SJCRH30 (cell line): ENCODE data around the gene EYA3. TPM values are rescaled to one million over a fixed set of nuclear protein-coding genes. Genes with fewer than 3 reads are reported as not detected.

Experiments
- DNase-seq, 2 experiments: peaks; one replicate each; pipeline ENCODE4 v3.0.0-alpha.2; 2015 to 2020
- H3K27ac ChIP-seq: fragments of 250-450 bp; sonication (Bioruptor Pico); 2 replicates; pipeline ENCODE4 v1.5.1; 2020; ENCODE audit warnings: mild to moderate bottlenecking, moderate library complexity
- H3K27me3 ChIP-seq: fragments of 250-450 bp; sonication (Bioruptor Pico); 2 replicates; pipeline ENCODE4 v1.5.1; 2020; ENCODE audit warnings: mild to moderate bottlenecking, moderate library complexity
- H3K36me3 ChIP-seq: fragments of 250-450 bp; sonication (Bioruptor Pico); 2 replicates; pipeline ENCODE4 v1.5.1; 2020; ENCODE audit warnings: mild to moderate bottlenecking, moderate library complexity
- H3K4me1 ChIP-seq: fragments of 250-450 bp; sonication (Bioruptor Pico); 2 replicates; pipeline ENCODE4 v1.5.1; 2020; ENCODE audit warnings: mild to moderate bottlenecking, moderate library complexity
- H3K4me3 ChIP-seq: fragments of 250-450 bp; sonication (Bioruptor Pico); 2 replicates; pipeline ENCODE4 v1.5.1; 2020; ENCODE audit warnings: mild to moderate bottlenecking, moderate library complexity
- H3K9me3 ChIP-seq: fragments of 250-450 bp; sonication (Bioruptor Pico); replicated peaks from 2 replicates; pipeline ENCODE4 v1.5.1; 2020; ENCODE audit warnings: mild to moderate bottlenecking, moderate library complexity
- total RNA-seq: library from RNA; depleted of rRNA; stranded (reverse); fragments of >200 nt; shearing (Covaris generic); gene quantifications from 2 replicates; pipeline ENCODE4 v1.2.3, GENCODE V29; 2014

Gene EYA3
- total RNA-seq, 1 experiment from 2014 or later = 40.0 TPM

- no peaks in the 10 kb centered on the region for H3K9me3 ChIP-seq
- peaks cover 6% of the 10 kb centered on the region for H3K36me3 ChIP-seq
- DNase-seq = no peak
- H3K4me1 ChIP-seq = peaks cover 3% of the 10 kb centered on the region; the same call in 1 of the 2 replicates
- no peak overlapping the region for H3K27ac ChIP-seq
- no peak overlapping the region for H3K4me3 ChIP-seq
- H3K27me3 ChIP-seq = no peaks in the 10 kb centered on the region
Measured at GRCh38 chr1:28070725-28071593, 17.5 kb downstream of the EYA3 start.

- no peak for DNase-seq
- Histone ChIP-seq H3K9me3 (no peaks in the 10 kb centered on the region), H3K36me3 (peaks cover 6% of the 10 kb centered on the region; the same call in 1 of the 2 replicates), H3K27me3 (no peaks in the 10 kb centered on the region), H3K4me1 (peaks cover 3% of the 10 kb centered on the region; the same call in 1 of the 2 replicates), H3K4me3 (no peak overlapping the region), H3K27ac (no peak overlapping the region)
Measured at GRCh38 chr1:28067523-28068090, 20.8 kb downstream of the EYA3 start.

- H3K4me3 ChIP-seq = no peak overlapping the region
- H3K36me3 ChIP-seq = peaks cover 6% of the 10 kb centered on the region; the same call in 1 of the 2 replicates
- no peaks in the 10 kb centered on the region for H3K27me3 ChIP-seq
- no peak overlapping the region for H3K27ac ChIP-seq
- DNase-seq = no peak
- H3K9me3 ChIP-seq = no peaks in the 10 kb centered on the region
- peaks cover 3% of the 10 kb centered on the region; the same call in 1 of the 2 replicates for H3K4me1 ChIP-seq
Measured at GRCh38 chr1:28066393-28067154, 21.8 kb downstream of the EYA3 start.

GRCh38 chr1:28064064-28064463, 24.3 kb downstream of the EYA3 start:
- H3K36me3 ChIP-seq = 0 out of 2 replicates have a peak, but pooled peaks cover 3% of the 10 kb centered on the region
- no peak for DNase-seq
- peaks cover 3% of the 10 kb centered on the region; the same call in 1 of the 2 replicates for H3K4me1 ChIP-seq
- no peaks in the 10 kb centered on the region for H3K9me3 ChIP-seq
- no peak overlapping the region for H3K27ac ChIP-seq
- no peaks in the 10 kb centered on the region for H3K27me3 ChIP-seq
- H3K4me3 ChIP-seq = no peak overlapping the region

GRCh38 chr1:28062806-28063205, 25.6 kb downstream of the EYA3 start:
- DNase-seq = no peak
- Histone ChIP-seq H3K4me3 (no peak overlapping the region), H3K27ac (no peak overlapping the region)

GRCh38 chr1:28058971-28059878, 29.2 kb downstream of the EYA3 start:
- Histone ChIP-seq H3K27me3 (no peaks in the 10 kb centered on the region), H3K4me3 (no peak overlapping the region), H3K9me3 (no peaks in the 10 kb centered on the region), H3K27ac (no peak overlapping the region), H3K36me3 (peaks cover 5% of the 10 kb centered on the region; the same call in 1 of the 2 replicates), H3K4me1 (no peaks in the 10 kb centered on the region; the same call in 1 of the 2 replicates)
- no peak for DNase-seq

More at GRCh38 chr1:28062806-28063205, 25.6 kb downstream of the EYA3 start:
- Histone ChIP-seq H3K27me3 (no peaks in the 10 kb centered on the region), H3K4me1 (peaks cover 3% of the 10 kb centered on the region; the same call in 1 of the 2 replicates), H3K36me3 (0 out of 2 replicates have a peak, but pooled peaks cover 3% of the 10 kb centered on the region), H3K9me3 (no peaks in the 10 kb centered on the region)

GRCh38 chr1:28058168-28058567, 30.2 kb downstream of the EYA3 start:
- no peak overlapping the region for H3K27ac ChIP-seq
- no peaks in the 10 kb centered on the region for H3K9me3 ChIP-seq
- H3K4me3 ChIP-seq = no peak overlapping the region
- DNase-seq = no peak
- H3K36me3 ChIP-seq = peaks cover 2% of the 10 kb centered on the region; the same call in 1 of the 2 replicates
- H3K27me3 ChIP-seq = no peaks in the 10 kb centered on the region
- H3K4me1 ChIP-seq = no peaks in the 10 kb centered on the region

GRCh38 chr1:28056129-28056925, 32.1 kb downstream of the EYA3 start:
- no peaks in the 10 kb centered on the region for H3K9me3 ChIP-seq
- no peak overlapping the region for H3K27ac ChIP-seq
- H3K4me1 ChIP-seq = no peaks in the 10 kb centered on the region
- H3K4me3 ChIP-seq = no peak overlapping the region
- H3K27me3 ChIP-seq = no peaks in the 10 kb centered on the region
- DNase-seq = no peak
- H3K36me3 ChIP-seq = peaks cover 2% of the 10 kb centered on the region; the same call in 1 of the 2 replicates

- H3K36me3 ChIP-seq = no peaks in the 10 kb centered on the region
- H3K4me1 ChIP-seq = no peaks in the 10 kb centered on the region
- no peak overlapping the region for H3K27ac ChIP-seq
- no peak for DNase-seq
- H3K9me3 ChIP-seq = no peaks in the 10 kb centered on the region
- H3K27me3 ChIP-seq = no peaks in the 10 kb centered on the region
- no peak overlapping the region for H3K4me3 ChIP-seq
Measured at GRCh38 chr1:28050776-28051175, 37.6 kb downstream of the EYA3 start.

- H3K4me1 ChIP-seq = no peaks in the 10 kb centered on the region
- H3K27me3 ChIP-seq = no peaks in the 10 kb centered on the region
- peaks cover 5% of the 10 kb centered on the region for H3K36me3 ChIP-seq
- no peaks in the 10 kb centered on the region for H3K9me3 ChIP-seq
- H3K27ac ChIP-seq = no peak overlapping the region
- DNase-seq = no peak
- H3K4me3 ChIP-seq = no peak overlapping the region
Measured at GRCh38 chr1:28046716-28047115, 41.7 kb downstream of the EYA3 start.

- H3K27ac ChIP-seq = no peak overlapping the region
- H3K9me3 ChIP-seq = no peaks in the 10 kb centered on the region
- DNase-seq = no peak
- no peaks in the 10 kb centered on the region for H3K4me1 ChIP-seq
- H3K4me3 ChIP-seq = no peak overlapping the region
- H3K27me3 ChIP-seq = no peaks in the 10 kb centered on the region
- H3K36me3 ChIP-seq = peaks cover 9% of the 10 kb centered on the region
Measured at GRCh38 chr1:28045777-28046176, 42.6 kb downstream of the EYA3 start.

- Histone ChIP-seq H3K27me3 (no peaks in the 10 kb centered on the region), H3K27ac (no peak overlapping the region), H3K9me3 (no peaks in the 10 kb centered on the region), H3K4me3 (no peak overlapping the region), H3K4me1 (no peaks in the 10 kb centered on the region), H3K36me3 (peaks cover 11% of the 10 kb centered on the region)
- DNase-seq = no peak
Measured at GRCh38 chr1:28044399-28044798, 44.0 kb downstream of the EYA3 start.

GRCh38 chr1:28039341-28039740, 49.1 kb downstream of the EYA3 start:
- no peak for DNase-seq
- no peak overlapping the region for H3K4me3 ChIP-seq

More at GRCh38 chr1:28039341-28039740, 49.1 kb downstream of the EYA3 start:
- Histone ChIP-seq H3K4me1 (no peaks in the 10 kb centered on the region), H3K36me3 (peaks cover 21% of the 10 kb centered on the region), H3K27me3 (no peaks in the 10 kb centered on the region), H3K9me3 (no peaks in the 10 kb centered on the region), H3K27ac (no peak overlapping the region)
